Activated CD4-positive, CD25-positive, alpha-beta regulatory T cell treated with anti-CD3 and anti-CD28 coated beads, Interleukin-2, amount 50 U/mL, for 16 hours (primary cell): ENCODE measurements around the gene KRTAP17-1.

ENCODE experiments used
- DNase-seq: peaks from one replicate; pipeline ENCODE4 v3.0.0-alpha.2; 2020; ENCODE audit warnings: low read depth, low spot score

The KRTAP17-1 gene

GRCh38 chr17:41333098-41333497, 17.6 kb upstream of the KRTAP17-1 start:
- no peak for DNase-seq

- DNase-seq: no peak
Measured at GRCh38 chr17:41332239-41332638, 16.7 kb upstream of the KRTAP17-1 start.

GRCh38 chr17:41331606-41332005, 16.1 kb upstream of the KRTAP17-1 start:
- no peak for DNase-seq

- no peak for DNase-seq
Measured at GRCh38 chr17:41329279-41329948, 13.9 kb upstream of the KRTAP17-1 start.

GRCh38 chr17:41328207-41328606, 12.7 kb upstream of the KRTAP17-1 start:
- no peak for DNase-seq

- no peak for DNase-seq
Measured at GRCh38 chr17:41327411-41328120, 12.1 kb upstream of the KRTAP17-1 start.

- no peak for DNase-seq
Measured at GRCh38 chr17:41326173-41327145, 10.9 kb upstream of the KRTAP17-1 start.

- DNase-seq: no peak
Measured at GRCh38 chr17:41325611-41326010, 10.1 kb upstream of the KRTAP17-1 start.

- DNase-seq: no peak
Measured at GRCh38 chr17:41325126-41325525, 9.6 kb upstream of the KRTAP17-1 start.

GRCh38 chr17:41324180-41325075, 8.9 kb upstream of the KRTAP17-1 start:
- no peak for DNase-seq

- no peak for DNase-seq
Measured at GRCh38 chr17:41322903-41323895, 7.7 kb upstream of the KRTAP17-1 start.

GRCh38 chr17:41322094-41322902, 6.8 kb upstream of the KRTAP17-1 start:
- no peak for DNase-seq

- DNase-seq: no peak
Measured at GRCh38 chr17:41318231-41318630, 2.7 kb upstream of the KRTAP17-1 start.

- DNase-seq: no peak
Measured at GRCh38 chr17:41315814-41316445, 420 bp upstream of the KRTAP17-1 start.

GRCh38 chr17:41311111-41311510, 4.4 kb downstream of the KRTAP17-1 start:
- no peak for DNase-seq

GRCh38 chr17:41308918-41309359, 6.6 kb downstream of the KRTAP17-1 start, which contains the start of gene KRTAP16-1:
Gene KRTAP16-1, minus strand, starts transcription at chr17:41309309. Its CDS starts 56 bp downstream, at chr17:41309253.
- DNase-seq: peak; percentile 11

GRCh38 chr17:41308251-41308917, 7.1 kb downstream of the KRTAP17-1 start:
- peak; percentile 54 for DNase-seq

- no peak for DNase-seq
Measured at GRCh38 chr17:41307647-41308046, 7.9 kb downstream of the KRTAP17-1 start.
